Measurements from ENCODE around the gene CCDC27.

The CCDC27 gene

DNA sequence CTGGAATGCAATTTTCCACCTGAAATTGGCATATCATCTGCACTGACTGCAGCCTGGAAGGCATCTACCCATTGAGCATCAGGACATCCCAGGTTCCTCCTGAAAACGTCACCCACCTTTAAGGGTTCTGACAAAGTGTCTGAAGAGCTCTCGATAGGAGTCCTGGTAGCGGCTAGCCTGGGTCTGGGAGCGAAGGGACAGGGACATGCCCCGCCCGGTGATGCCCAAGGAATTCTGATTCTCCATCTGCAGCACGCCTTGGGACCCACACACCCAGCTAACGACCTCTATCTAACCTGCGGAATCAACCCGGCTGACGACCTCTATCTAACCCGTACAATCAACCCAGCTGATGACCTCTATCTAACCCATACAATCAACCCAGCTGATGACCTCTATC, 13.3 kb upstream of the CCDC27 start:
- no peak for DNase-seq (ENCODE audit: low read depth, low spot score)
- ChIA-PET CTCF (interaction anchor here (1.0 to 1.6 kb wide), 3 partner anchors 12 to 43 kb away, joined by 3 to 6 read pairs (median 3); no protein-coding TSS in a partner anchor), POLR2A (no interaction called here)
- no peak overlapping the region for H3K4me3 ChIP-seq (ENCODE audit: low read depth, low read length)
- TF ChIP-seq, protein P1, sequence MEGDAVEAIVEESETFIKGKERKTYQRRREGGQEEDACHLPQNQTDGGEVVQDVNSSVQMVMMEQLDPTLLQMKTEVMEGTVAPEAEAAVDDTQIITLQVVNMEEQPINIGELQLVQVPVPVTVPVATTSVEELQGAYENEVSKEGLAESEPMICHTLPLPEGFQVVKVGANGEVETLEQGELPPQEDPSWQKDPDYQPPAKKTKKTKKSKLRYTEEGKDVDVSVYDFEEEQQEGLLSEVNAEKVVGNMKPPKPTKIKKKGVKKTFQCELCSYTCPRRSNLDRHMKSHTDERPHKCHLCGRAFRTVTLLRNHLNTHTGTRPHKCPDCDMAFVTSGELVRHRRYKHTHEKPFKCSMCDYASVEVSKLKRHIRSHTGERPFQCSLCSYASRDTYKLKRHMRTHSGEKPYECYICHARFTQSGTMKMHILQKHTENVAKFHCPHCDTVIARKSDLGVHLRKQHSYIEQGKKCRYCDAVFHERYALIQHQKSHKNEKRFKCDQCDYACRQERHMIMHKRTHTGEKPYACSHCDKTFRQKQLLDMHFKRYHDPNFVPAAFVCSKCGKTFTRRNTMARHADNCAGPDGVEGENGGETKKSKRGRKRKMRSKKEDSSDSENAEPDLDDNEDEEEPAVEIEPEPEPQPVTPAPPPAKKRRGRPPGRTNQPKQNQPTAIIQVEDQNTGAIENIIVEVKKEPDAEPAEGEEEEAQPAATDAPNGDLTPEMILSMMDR (IDR thresholded peaks at IDR 0.05; ENCODE audit: insufficient read depth, low read length, missing control alignments): no peak

DNA sequence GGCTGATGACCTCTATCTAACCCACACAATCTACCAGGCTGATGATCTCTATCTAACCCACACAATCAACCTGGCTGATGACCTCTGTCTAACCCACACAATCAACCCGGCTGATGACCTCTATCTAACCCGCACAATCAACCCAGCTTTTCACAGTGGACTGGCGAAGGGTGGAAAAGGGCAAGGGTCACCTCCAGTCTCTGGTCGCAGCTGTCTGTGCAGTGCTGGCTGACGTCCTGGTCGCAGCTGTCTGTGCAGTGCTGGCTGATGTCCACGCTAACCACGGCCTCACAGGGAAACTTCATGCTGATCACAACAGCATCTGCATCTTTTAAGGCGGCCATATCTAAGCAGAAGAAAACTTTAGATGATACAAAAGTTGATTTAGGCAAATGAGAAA, 12.2 kb upstream of the CCDC27 start:
- DNase-seq (ENCODE audit: low read depth, low spot score): no peak
- TF ChIP-seq, protein P1 (IDR thresholded peaks at IDR 0.05; ENCODE audit: insufficient read depth, low read length, missing control alignments): no peak
- CTCF ChIA-PET: interaction anchor here (1.1 to 1.3 kb wide), 3 partner anchors 15 to 44 kb away, joined by 3 read pairs; no protein-coding TSS in a partner anchor

DNA sequence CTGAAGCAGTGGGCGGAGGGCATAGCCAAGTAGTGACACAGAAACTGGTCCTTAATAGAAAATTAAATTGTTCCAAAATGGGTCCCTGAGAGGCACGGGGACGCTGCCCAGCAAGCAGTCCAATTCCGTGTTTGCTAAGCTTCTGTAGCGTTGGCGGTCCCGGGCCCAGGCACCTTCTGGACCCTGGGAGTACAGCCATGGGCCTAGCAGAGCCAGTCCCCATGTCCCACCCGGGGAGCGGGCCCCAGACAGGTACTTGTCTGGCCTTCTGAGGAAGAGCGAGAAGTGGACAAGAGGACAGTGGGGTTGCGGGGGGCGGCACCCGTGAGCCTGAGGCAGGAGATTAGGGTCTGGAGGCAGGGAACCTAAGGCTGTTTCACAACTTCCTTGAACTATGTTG, 11.5 kb upstream of the CCDC27 start:
- POLR2A ChIA-PET: no interaction called here
- CTCF ChIA-PET: interaction anchor here (1.3 kb wide), 1 partner anchor 20 kb away, joined by 3 read pairs; no protein-coding TSS in a partner anchor
- H3K4me3 ChIP-seq (ENCODE audit: low read depth, low read length): no peak overlapping the region
- TF ChIP-seq, protein P1 (IDR thresholded peaks at IDR 0.05; ENCODE audit: insufficient read depth, low read length, missing control alignments): no peak
- DNase-seq (ENCODE audit: low read depth, low spot score): no peak

More for the DNA sequence above, 12.2 kb upstream of the CCDC27 start:
- POLR2A ChIA-PET: no interaction called here
- no peak overlapping the region for H3K4me3 ChIP-seq (ENCODE audit: low read depth, low read length)

DNA sequence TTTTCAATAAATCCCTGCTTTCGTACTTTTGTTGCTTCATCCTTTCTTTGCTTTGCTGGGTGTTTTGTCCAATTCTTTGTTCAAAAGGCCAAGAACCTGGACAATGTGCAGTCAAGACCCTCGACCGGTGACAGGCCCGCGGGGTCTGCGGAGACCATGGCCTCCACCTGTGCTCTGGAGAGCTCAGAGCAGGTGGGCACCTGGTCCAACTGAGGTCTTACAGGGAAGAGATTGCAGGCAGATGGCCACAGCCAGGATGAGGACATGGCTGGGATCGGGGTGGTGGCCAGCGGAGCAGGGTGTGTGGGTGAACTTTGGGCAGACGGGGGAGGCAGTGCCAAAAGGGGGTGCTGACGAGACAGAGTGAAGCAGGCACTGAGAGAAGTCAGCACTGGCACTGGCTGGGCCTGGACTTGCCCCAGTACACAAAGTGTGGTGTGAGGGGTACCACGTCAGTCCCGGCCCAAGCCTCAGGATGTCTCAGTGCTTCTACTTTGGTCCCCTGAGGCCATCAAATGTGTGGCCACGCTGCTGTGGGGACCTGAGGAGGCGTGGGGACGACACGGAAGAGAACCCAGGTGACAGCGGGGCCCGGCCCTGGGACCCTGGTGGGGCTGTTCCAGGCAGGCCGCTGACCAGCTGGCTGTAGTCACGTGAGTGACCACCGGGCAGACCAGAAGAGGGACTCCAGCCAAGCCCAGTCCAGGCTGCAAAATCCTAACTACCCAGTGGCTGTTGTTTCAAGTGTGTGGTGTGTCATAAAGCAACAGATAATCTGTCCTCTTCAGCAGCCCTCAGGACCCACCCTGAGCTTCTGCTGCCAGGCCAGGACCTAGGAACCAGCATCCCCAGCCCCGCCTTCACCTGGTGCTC, 10.4 kb upstream of the CCDC27 start:
- no peak for DNase-seq (ENCODE audit: low read depth, low spot score)
- TF ChIP-seq, protein P1 (IDR thresholded peaks at IDR 0.05; ENCODE audit: insufficient read depth, low read length, missing control alignments): no peak
- no peak overlapping the region for H3K4me3 ChIP-seq (ENCODE audit: low read depth, low read length)
- ChIA-PET CTCF (interaction anchor here (1.0 kb wide), 1 partner anchor 17 kb away, joined by 4 read pairs; no protein-coding TSS in a partner anchor), POLR2A (no interaction called here)

DNA sequence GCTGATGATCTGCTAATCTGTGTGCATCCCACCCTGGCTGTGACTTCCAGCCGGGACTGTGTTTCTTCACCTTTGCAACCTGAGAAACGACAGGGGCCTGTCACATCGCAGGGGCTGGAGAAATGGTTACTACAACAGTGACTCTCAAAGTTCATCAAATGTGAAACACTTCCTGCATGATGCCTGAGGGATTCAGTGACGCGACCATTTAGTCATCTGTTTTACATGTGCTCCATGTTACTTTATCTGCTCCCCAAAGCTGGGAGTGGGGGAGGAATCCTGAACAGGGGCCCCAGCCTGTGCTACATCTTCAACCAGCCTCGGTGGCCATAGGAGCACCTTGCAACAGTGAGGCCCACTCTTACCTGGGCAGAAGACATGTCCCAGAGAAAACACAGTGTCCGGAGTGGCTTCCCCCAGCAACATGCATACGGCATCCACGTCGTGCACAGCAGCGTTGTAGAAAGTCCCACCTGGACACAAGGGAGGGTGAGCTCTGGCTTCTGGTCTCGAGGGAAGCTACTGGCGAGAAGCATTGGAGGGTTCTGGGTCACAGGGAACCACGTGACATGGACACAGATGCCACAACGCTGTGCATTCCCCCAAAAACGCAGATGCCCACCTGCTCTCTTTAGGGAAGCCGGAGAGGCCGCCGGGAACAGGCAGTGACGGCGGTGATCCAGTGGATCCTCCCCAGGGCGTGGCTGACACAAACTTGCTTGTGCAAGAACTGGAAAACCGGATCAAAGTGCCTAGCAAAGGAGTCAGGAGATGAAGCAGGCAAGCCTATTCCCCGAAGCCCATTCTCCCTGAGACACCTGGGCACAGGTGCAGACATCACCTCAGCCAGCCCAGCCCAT, 9.6 kb upstream of the CCDC27 start:
- ChIA-PET CTCF (interaction anchor here (1.1 kb wide), 1 partner anchor 37 kb away, joined by 3 read pairs; no protein-coding TSS in a partner anchor), POLR2A (no interaction called here)
- DNase-seq (ENCODE audit: low read depth, low spot score): no peak
- TF ChIP-seq, protein P1 (IDR thresholded peaks at IDR 0.05; ENCODE audit: insufficient read depth, low read length, missing control alignments): no peak
- no peak overlapping the region for H3K4me3 ChIP-seq (ENCODE audit: low read depth, low read length)

All from AG04449 (cell line).